ENCODE measurements around the gene CCDC174.

DNA sequence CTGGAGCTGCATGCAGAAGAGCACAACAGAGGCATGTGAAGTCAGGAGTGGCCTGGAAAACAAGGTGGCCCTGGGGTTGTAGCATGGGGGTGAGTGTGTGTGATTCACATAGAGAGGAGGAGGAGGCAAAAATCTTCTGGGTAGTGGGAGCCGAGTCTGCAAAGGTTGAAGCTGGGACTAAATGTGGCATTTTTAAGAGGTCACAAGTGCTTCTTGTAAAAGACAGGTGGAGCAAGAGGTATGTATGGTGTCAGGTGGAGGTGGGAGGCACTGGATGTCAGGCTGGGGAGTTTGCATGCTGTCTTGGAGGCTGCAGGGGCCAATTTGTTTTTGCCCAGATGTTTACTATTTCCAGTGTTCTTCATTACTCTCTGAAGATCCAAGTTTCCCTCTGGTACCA lies 65.7 kb downstream of the CCDC174 start:
- no peak for TF ChIP-seq ZNF747 (tag by site-specific recombination; IDR thresholded peaks at IDR 0.05)
- TF ChIP-seq ZBTB26 (tag by site-specific recombination; optimal IDR thresholded peaks at IDR 0.05): no peak
- TF ChIP-seq CTCF (tag by site-specific recombination; IDR thresholded peaks at IDR 0.05): no peak

Measured in HEK293 (cell line).